Measurements from ENCODE around the gene MAP3K4. TPM values are rescaled to one million over a fixed set of nuclear protein-coding genes. Genes with fewer than 3 reads are reported as not detected.

MAP3K4 gene
- total RNA-seq, 1 experiment from 2014 or later: 54.3 TPM

DNA sequence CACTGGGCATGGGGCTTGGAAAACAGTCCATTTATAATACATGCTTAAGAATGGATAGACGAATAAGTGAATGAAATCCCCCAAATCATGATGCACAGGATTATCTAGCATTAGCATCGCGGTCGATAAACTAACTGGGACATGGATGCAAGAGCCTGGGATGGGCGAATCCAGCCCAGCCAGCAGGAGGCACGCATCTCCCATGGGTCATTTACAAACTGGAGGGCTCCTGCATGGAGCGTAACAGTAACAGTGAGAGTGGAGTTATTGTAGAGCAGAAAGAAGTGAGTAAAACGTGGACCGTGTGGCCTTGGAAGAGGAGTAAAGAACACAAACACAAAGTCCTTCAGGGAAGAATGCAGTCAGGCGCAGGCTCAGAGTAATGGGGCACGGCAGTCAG lies 145.8 kb downstream of the MAP3K4 start:
- Histone ChIP-seq H4K20me1 (ENCODE audit: control insufficient read depth, insufficient read depth, insufficient read length) (no peaks in the 10 kb centered on the region), H4K8ac (replicated peaks; ENCODE audit: insufficient read length, low read depth, low read length) (no peak overlapping the region), H3K56ac (ENCODE audit: insufficient read length, low read depth, low read length) (no peak overlapping the region), H2BK120ac (ENCODE audit: low read depth, low read length, poor library complexity, severe bottlenecking) (no peak overlapping the region), H4K91ac (ENCODE audit: insufficient read length, low read depth, low read length) (no peak overlapping the region), H2BK5ac (ENCODE audit: insufficient read length, low read length) (no peak overlapping the region), H3K23me2 (ENCODE audit: insufficient read length, low read depth, low read length, poor library complexity, severe bottlenecking) (no peaks in the 10 kb centered on the region), H3K79me2 (ENCODE audit: insufficient read depth, low read length) (no peaks in the 10 kb centered on the region), H3K9me3 (ENCODE audit: control insufficient read depth, low read depth, low read length) (no peaks in the 10 kb centered on the region), H3K4me1 (ENCODE audit: insufficient read depth, low read length) (no peaks in the 10 kb centered on the region), H3K27ac (ENCODE audit: insufficient read length, low read depth, low read length) (no peak overlapping the region), H3K18ac (ENCODE audit: insufficient read length, low read depth, low read length) (no peak overlapping the region), H2BK12ac (ENCODE audit: insufficient read length, low read depth, low read length) (no peak overlapping the region), H3K23ac (ENCODE audit: insufficient read length, low read depth, low read length) (no peak overlapping the region), H3K4me2 (ENCODE audit: insufficient read depth, insufficient read length, low read length) (no peak overlapping the region), H3T11ph (ENCODE audit: low read length) (no peak overlapping the region), H4K5ac (ENCODE audit: insufficient read length, low read depth, low read length) (no peak overlapping the region), H2AK5ac (ENCODE audit: insufficient read length, low read length) (no peak overlapping the region), H2AFZ (ENCODE audit: low read length) (no peak overlapping the region), H3K9ac (ENCODE audit: extremely low read depth, insufficient read length, low read length) (no peak overlapping the region), H3K14ac (ENCODE audit: insufficient read depth, low read length) (no peak overlapping the region), H3K27me3 (ENCODE audit: insufficient read depth, low read length) (no peaks in the 10 kb centered on the region), H3K4ac (ENCODE audit: low read depth, low read length) (no peak overlapping the region), H2BK15ac (ENCODE audit: low read depth, low read length) (no peak overlapping the region), H2BK20ac (ENCODE audit: low read depth, low read length, poor library complexity, severe bottlenecking) (no peak overlapping the region), H3K79me1 (ENCODE audit: insufficient read depth, low read depth, low read length, poor library complexity, severe bottlenecking) (no peaks in the 10 kb centered on the region)
- Mint-ChIP-seq H3K27ac (no peak overlapping the region), H3K4me1 (peaks cover 0 to 10% of the 10 kb centered on the region in 2 experiments; a peak in 3 of 4 replicates), H3K9me3 (no peaks in the 10 kb centered on the region), H3K27me3 (ENCODE audit: low read depth) (no peaks in the 10 kb centered on the region; the same call in none of the 2 replicates), H3K4me3 (no peak overlapping the region), H3K36me3 (ENCODE audit: insufficient read depth in 1 of 3, low read depth in 3 of 3) (peaks cover 21 to 60% (median 44%) of the 10 kb centered on the region in 3 experiments)
- no peak for DNase-seq
- no CpG with 5 or more reads among the region's 11 CpGs for WGBS (ENCODE audit: extremely low coverage, insufficient read length, low lambda C conversion rate)
- TF ChIP-seq, protein P1, sequence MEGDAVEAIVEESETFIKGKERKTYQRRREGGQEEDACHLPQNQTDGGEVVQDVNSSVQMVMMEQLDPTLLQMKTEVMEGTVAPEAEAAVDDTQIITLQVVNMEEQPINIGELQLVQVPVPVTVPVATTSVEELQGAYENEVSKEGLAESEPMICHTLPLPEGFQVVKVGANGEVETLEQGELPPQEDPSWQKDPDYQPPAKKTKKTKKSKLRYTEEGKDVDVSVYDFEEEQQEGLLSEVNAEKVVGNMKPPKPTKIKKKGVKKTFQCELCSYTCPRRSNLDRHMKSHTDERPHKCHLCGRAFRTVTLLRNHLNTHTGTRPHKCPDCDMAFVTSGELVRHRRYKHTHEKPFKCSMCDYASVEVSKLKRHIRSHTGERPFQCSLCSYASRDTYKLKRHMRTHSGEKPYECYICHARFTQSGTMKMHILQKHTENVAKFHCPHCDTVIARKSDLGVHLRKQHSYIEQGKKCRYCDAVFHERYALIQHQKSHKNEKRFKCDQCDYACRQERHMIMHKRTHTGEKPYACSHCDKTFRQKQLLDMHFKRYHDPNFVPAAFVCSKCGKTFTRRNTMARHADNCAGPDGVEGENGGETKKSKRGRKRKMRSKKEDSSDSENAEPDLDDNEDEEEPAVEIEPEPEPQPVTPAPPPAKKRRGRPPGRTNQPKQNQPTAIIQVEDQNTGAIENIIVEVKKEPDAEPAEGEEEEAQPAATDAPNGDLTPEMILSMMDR (conservative IDR thresholded peaks at IDR 0.05): no peak
